NCI-H460 (cell line): Measurements from ENCODE around the gene RET. TPM values are rescaled to one million over a fixed set of nuclear protein-coding genes. Genes with fewer than 3 reads are reported as not detected.

Source experiments
- DNase-seq: peaks from one replicate; pipeline ENCODE4 v3.0.0-alpha.2; 2016; ENCODE audit warnings: low read depth; ENCODE audit errors: extremely low read depth
- total RNA-seq: library from RNA; depleted of rRNA; stranded (reverse); fragments of >200 nt; shearing (Covaris generic); gene quantifications from 2 replicates; pipeline ENCODE4 v1.2.3, GENCODE V29; 2014

The RET gene
- total RNA-seq, 1 experiment from 2014 or later: 0.02 TPM

DNA sequence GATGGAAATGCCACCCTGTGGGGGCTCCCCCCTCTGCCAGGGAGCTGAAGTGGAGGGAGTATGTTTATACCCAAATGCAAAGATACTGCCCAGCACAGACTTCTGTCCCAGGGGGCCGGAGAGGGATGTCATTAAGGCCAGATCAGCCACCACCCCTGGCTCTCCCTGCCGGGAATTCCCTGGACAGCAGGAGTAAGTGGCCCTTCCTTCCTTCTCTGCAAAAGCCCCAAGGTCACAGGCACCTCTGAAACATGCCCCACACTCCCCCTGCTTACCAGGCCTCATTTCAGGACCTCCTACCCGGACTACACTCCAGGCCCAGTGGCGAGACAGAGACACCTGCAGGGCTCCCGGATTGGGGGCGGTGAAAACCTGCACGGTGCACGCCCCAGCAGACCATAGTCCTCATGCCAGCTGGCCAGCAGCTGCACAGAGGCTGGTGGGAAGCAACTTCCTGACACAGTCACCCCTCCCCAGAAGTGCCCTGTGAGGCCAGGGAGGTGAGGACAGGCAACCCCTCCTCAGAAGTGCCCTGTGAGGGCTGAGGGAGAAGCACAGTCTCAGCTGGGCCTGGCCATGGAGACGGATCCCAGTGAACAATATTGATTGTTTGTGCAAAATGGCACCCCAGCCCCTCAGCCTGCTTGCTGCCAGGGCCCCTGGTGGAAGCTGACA, 33.0 kb upstream of the RET start:
- no peak for DNase-seq

GRCh38 chr10:43044448-43044921, 32.4 kb upstream of the RET start:
- DNase-seq: no peak

GRCh38 chr10:43044961-43045621, 31.8 kb upstream of the RET start:
- DNase-seq: no peak

- no peak for DNase-seq
These were observed 31.1 kb upstream of the RET start for GRCh38 chr10:43045631-43046287.

- DNase-seq: no peak
These were observed 30.4 kb upstream of the RET start for GRCh38 chr10:43046288-43046991.

DNA sequence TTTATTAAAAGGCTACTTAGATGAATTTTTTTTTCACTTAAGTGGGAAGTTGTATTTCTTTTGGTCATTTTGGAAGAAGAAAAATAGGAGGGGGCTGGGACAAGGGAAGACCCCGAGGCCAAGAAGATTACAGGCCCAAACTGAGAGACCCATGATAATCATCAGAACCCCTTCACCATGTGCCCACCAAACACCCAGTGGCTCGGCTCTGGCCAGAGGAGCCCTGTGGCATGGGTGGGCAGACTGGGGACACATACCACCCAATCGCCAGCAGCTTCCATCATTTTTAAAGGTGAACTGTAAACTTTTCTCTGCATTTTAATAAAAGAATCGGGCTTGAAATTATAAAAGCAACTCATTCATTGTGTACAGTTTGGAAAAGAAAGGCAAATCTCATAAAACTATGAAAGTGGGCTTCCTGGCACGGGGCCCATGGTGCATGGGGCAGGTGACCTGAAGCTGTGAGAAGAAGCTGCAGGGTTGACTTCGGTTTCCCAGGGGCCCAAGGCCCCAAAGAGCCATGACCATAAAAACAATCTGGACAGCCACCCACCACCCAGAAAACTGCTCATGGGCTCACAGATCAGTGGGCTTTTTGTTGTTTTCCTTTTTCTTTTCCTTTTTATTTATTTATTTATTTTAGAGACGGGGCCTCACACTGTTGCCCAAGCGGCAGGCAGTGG, 29.4 kb upstream of the RET start:
- no peak for DNase-seq

DNA sequence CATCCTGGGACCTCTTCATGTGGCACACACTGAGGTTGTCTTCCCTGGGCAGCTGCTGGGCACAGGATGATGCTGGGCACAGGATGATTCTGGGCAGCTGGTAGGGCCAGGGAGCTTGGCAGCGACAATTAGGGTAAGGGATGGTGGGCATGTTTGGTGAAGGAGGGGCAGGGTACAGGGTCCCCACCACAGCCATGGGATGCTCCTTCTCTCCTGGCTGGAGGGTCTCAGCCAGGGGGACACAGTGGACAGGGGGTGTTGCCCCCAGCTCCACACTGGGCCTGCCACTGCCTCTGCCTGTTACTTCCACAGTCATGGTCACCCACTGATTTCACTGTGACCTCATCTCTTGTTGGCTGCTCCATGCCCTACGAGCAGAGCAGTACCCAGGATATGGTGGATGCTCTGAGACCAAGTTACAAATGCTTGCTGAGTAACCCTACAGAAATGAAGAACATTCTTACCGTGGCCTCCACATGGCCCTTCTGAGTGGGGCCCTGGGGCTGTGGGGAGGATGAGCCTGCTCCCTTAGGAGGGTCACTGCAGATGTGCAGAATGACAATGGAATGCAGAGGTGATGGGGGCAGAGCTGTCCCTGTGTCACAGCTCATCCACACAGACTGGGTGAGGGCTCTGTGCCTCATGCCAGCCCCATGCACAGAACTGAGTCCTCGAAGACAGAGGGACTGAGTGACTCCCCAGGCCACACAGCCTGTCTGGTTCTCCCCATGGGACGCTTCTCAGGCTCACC, 28.4 kb upstream of the RET start:
- no peak for DNase-seq

- no peak for DNase-seq
These were observed 27.8 kb upstream of the RET start for GRCh38 chr10:43049081-43049551.

GRCh38 chr10:43050011-43050410, 26.9 kb upstream of the RET start:
- no peak for DNase-seq

DNA sequence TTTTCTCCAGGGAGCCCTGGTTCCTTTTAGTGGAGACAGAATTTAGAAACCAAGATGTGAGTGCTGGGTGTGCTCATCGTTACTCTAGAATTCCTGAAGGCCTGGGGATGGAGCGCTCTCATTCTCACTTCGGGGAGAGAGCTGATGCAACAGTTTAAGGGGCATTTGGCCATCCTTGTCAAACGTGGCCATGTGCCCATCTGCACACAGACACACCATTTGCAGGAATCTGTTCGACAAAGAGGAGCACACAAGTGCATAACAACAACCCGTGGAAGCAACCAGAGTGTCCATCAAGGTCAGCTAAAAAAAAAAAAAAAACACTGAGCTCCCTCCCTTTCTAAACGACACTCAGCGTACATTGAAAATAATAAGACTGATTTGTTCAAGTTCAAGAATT, 23.0 kb upstream of the RET start:
- DNase-seq: no peak

GRCh38 chr10:43054593-43054992, 22.3 kb upstream of the RET start:
- DNase-seq: no peak

GRCh38 chr10:43055217-43055616, 21.7 kb upstream of the RET start:
- no peak for DNase-seq

DNA sequence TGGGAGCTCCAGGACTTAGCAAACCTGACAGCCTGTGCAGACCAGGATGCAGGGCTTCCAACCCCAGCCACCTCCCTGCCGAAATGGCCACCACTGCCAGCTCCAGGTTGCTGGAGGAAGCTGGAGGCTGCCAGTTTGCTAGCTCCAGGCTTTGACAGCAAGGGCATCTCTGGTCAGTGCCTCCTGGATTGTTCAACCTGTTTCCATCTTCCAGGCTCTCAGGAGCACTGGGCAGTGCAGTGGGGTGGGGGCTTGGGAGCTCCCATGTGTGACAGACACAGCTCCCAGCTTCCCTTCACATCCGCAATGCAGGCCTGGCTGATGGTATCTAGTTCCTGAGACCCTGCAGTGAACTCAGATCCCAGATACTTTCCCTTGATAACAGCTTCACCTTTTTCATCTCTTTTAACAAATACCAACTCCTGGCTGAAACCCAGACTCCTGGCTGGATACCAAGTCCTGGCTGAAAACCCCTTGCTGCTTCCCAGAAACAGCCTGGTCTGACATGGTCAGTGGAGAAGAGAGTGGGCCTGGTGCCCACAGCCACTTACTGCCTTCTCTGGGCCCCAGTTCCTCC, 20.8 kb upstream of the RET start:
- no peak for DNase-seq

DNA sequence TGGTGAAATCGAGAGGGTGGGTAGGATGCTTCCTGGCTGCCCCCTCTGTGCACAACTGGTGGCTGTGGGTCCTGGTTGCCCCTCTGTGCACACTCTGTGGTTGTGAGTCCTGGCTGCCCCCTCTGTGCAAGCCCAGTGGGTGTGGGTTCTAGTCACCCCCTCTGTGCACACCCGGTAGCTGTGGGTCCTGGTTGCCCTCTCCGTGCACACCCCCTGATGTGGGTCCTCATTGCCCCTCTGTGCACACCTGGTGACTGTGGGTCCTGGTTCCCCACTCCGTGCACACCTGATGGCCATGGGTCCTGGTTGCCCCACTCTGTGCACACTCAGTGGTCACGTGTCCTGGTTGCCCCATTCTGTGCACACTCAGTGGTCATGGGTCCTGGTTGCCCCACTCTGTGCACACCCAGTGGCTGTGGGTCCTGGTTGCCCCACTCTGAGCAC, 20.3 kb upstream of the RET start:
- no peak for DNase-seq

GRCh38 chr10:43057231-43057711, 19.6 kb upstream of the RET start:
- DNase-seq: no peak

- no peak for DNase-seq
These were observed 19.0 kb upstream of the RET start for GRCh38 chr10:43057831-43058340.

DNA sequence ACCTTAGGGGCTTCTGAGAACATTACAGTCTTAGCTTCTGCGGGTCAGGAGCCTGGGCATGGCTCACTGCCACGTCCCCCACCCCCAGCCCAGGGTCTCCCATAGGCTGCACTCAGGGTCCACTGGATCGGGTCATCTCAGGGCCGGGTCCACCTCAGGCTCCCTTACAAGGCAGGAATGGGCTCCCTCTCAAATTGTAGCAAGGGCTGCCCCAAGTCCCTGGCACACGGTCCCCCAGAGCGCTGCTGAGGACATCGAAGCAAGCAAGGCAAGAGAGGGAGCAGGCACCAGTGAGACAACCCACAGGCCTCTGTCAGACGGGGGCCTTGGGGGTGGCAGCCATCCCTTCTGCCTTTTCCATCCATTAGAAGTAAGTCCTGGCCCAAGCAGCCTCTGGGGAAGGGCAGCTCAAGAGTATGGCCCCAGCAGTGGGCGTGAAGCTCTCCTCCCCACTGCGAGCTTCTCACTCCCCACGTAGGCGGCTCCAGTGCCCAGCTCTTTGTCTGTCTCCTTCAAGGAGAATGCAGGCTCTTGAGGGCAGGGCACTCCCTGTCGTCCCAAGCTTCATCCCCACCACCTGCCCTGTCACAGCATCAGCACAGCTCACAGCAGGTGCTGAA, 18.0 kb upstream of the RET start:
- no peak for DNase-seq

- no peak for DNase-seq
These were observed 17.5 kb upstream of the RET start for GRCh38 chr10:43059336-43059720.

DNA sequence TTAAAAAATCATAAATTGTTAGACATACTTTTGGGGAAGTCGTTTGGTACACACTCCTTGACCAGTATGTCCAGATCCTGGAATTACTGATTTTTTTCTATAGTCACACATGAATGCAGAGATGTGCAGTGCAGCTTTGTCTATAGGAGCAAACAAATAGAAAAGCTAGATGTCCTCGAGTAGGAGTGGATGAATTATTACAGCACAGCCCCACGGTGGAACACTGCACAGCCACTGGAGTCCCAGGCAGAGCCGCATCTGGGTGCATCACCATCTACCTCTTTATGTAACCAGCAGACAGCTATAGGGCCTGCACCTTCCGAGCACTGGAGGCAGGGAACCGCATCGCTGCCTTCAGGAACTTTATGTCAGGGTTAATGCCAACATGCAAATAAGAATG, 17.0 kb upstream of the RET start:
- no peak for DNase-seq
